Ascending aorta (tissue), 2 donors: ENCODE results near the gene KLHL22. TPM values are rescaled to one million over a fixed set of nuclear protein-coding genes. Genes with fewer than 3 reads are reported as not detected.

Source experiments
- DNase-seq, 2 donors: peaks; one replicate each; pipeline ENCODE4 v3.0.0-alpha.2; 2019; ENCODE audit warnings: low spot score in 2 of 2
- H3K27ac ChIP-seq, 2 donors: fragments of 200-600 bp; sonication (generic); one replicate each; pipeline ENCODE4 v1.5.1; 2016 to 2017; ENCODE audit warnings: mild to moderate bottlenecking in 1 of 2
- H3K27me3 ChIP-seq: fragments of 200-600 bp; sonication (generic); one replicate; pipeline ENCODE4 v1.5.1; 2017
- H3K36me3 ChIP-seq, 2 donors: fragments of 200-600 bp; sonication (generic); one replicate each; pipeline ENCODE4 v1.5.1; 2016
- H3K4me1 ChIP-seq, 2 donors: fragments of 200-600 bp; sonication (generic); one replicate each; pipeline ENCODE4 v1.5.1; 2016 to 2017; ENCODE audit warnings: mild to moderate bottlenecking in 1 of 2
- H3K4me3 ChIP-seq, 2 donors: fragments of 200-600 bp; sonication (generic); one replicate each; pipeline ENCODE4 v1.5.1; 2016 to 2017; ENCODE audit warnings: mild to moderate bottlenecking in 1 of 2
- H3K9me3 ChIP-seq, 2 donors: fragments of 200-600 bp; sonication (generic); one replicate each; pipeline ENCODE4 v1.5.1; 2016
- CTCF ChIP-seq, 3 experiments: fragments of 200-600 bp in 2 of 3; fragments of 450-650 bp in 1 of 3; sonication (generic) in 2 of 3; IDR thresholded peaks; one replicate each; pipeline ENCODE4 v1.5.1; 2016 to 2019; ENCODE audit warnings: antibody characterized with exemption in 3 of 3, mild to moderate bottlenecking in 1 of 3, moderate library complexity in 1 of 3
- intact Hi-C: fragments of 100-400 bp; cut with DNase I; formaldehyde crosslinking; loops from one replicate; pipeline ENCODE4 v1.15.1; 2023
- total RNA-seq: library from RNA; depleted of rRNA; stranded (reverse); fragments of >200 nt; gene quantifications from one replicate; pipeline ENCODE4 v1.1.0, GENCODE V29; 2016

Gene KLHL22
- total RNA-seq, 1 donor from 2014 or later = 63.8 TPM

DNA sequence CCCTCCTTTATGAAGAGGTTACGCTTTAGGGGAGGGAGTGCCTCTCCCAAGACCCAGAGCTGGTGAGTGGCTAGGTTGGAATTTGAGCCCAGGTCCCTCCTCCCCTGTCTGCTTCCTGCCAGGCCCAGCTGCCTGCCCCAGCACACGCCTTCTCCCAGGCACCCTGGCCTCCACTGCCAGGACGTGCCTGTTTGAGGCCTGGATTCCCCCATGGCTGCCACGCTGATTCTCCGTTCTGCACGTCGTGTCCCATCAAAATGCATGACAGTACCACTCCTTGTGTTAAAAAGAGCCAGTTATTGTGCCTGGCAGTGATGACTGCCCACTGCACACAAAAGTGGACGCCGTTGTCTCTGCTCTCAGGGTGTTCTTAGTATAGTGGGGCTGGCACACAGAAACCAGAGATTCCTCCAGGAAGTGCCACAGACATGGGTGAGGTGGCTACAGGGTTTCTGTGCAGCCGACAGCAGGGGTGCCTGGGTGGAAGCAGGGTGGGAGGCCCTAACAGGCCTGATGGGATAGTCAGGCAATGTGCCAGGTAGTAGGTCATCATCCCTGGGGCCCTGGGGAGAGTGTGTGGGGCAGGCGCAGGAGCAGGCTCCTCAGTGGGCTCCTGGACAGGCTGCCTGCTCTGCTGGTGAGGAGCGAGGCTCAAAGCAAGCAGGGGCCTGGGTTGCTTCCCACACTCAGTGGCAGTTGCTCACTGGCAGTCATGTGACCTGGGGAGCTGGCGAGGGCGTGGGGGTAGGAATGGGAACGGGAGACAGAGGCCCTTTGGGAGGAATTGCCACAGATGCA, 36.0 kb upstream of the KLHL22 start:
- Histone ChIP-seq H3K9me3 (no peaks in the 10 kb centered on the region), H3K27me3 (no peaks in the 10 kb centered on the region), H3K4me1 (peaks cover 29 to 44% of the 10 kb centered on the region in 2 donors), H3K27ac (peak overlapping the region; percentile 86 to 94), H3K36me3 (peaks cover 9 to 10% of the 10 kb centered on the region in 2 donors), H3K4me3 (peak overlapping the region in 1 of 2 donors; percentile 29)
- intact Hi-C loops = loop anchor here (1.0 to 2.0 kb wide), 3 partner anchors 20 to 39 kb away; no protein-coding TSS in a partner anchor
- TF ChIP-seq CTCF (IDR thresholded peaks at IDR 0.05) = no peak
- DNase-seq = peak; percentile 19 to 85

DNA sequence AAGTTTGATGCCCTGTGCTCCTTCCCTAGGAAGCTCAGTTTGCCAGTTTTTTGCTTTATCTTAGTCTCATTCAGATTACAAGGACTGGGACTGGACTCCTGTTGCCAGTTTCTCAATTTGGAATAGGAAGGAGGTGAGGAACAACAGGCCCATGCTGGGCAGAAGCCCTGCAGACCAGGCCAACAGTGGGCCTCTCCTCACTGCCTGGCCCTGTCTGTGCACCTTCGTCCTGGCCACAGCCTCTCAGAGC, 35.5 kb upstream of the KLHL22 start:
- intact Hi-C loops = loop anchor here (1.0 to 2.0 kb wide), 3 partner anchors 20 to 40 kb away; no protein-coding TSS in a partner anchor
- TF ChIP-seq CTCF (IDR thresholded peaks at IDR 0.05) = no peak
- DNase-seq = no peak
- Histone ChIP-seq H3K9me3 (no peaks in the 10 kb centered on the region), H3K4me3 (no peak overlapping the region), H3K27ac (peak overlapping the region; percentile 86 to 94), H3K36me3 (peaks cover 9 to 14% of the 10 kb centered on the region in 2 donors), H3K27me3 (no peaks in the 10 kb centered on the region), H3K4me1 (peaks cover 29 to 44% of the 10 kb centered on the region in 2 donors)

DNA sequence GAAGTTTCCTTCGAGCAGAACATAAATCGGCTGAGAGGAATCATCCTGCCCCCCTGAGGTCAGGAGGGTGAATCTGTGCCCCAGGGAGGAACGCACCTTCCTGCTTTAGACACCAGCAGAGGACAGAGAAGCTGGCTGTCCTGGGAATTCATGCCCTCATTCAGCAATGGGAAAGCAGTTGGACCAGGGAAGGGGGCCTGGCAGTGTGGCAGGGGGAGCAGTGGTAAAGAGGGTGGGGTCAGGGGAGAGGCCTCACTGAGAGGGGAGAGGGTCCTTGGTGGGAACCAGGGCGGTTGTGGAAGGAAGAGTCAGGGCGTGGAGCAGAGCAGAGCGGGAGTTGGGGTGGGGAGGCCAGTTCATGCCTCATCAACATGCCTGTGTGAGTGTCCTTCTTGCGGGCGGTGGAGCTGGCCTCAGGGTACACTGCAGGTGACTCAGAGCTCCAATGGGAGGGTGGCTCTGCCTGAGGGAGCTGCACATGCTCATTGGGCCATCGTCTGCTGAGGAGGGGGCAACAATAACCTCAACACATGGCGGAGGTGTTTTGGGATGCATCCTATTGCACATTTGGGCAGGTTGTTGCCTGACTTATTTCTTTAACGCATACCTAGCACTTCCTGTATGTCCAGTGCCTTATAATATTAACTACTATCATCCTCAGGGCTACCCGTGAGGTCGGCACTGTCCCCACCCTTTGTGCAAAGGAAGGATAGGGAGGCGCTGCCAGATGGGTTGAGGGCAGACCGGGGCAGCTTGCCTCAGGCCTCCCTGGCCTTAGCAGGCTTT, 35.0 kb upstream of the KLHL22 start:
- TF ChIP-seq CTCF (IDR thresholded peaks at IDR 0.05) = no peak
- Histone ChIP-seq H3K4me1 (peaks cover 29 to 44% of the 10 kb centered on the region in 2 donors), H3K27me3 (no peaks in the 10 kb centered on the region), H3K4me3 (no peak overlapping the region), H3K36me3 (peaks cover 9 to 14% of the 10 kb centered on the region in 2 donors), H3K27ac (peak overlapping the region; percentile 86 to 94), H3K9me3 (no peaks in the 10 kb centered on the region)
- intact Hi-C loops = loop anchor here (1.0 to 2.0 kb wide), 3 partner anchors 21 to 40 kb away; no protein-coding TSS in a partner anchor
- DNase-seq = no peak

DNA sequence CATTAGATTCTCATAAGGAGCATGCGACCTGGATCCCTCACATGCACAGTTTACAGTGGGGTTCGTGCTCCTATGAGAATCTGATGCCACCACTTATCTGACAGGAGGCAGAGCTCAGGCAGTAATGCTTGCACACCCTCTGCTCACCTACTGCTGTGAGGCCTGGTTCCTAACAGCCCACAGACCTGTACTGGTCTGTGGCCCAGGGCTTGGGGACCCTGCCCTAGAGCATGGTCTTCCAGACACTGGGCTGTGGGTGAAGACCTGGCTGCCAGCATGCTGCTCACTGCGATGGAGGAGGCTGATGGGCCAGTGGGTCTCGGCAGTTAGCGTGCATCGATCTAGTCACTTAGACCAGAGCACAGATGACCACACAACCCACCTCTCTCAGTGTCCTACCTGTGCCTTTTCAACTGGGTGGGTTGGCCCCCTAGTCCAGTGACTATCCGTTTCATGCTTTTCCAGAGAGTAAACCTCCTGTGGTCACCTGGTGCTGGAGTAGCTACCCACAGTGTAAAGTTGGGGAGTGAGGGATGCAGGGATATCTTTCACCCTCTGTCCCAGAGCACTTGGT, 32.9 kb upstream of the KLHL22 start:
- Histone ChIP-seq H3K27ac (no peak overlapping the region), H3K36me3 (peaks cover 9 to 14% of the 10 kb centered on the region in 2 donors), H3K9me3 (no peaks in the 10 kb centered on the region), H3K4me1 (peaks cover 32 to 49% of the 10 kb centered on the region in 2 donors), H3K27me3 (no peaks in the 10 kb centered on the region), H3K4me3 (no peak overlapping the region)
- TF ChIP-seq CTCF (IDR thresholded peaks at IDR 0.05) = no peak
- no peak for DNase-seq
- intact Hi-C loops = no loop called here

DNA sequence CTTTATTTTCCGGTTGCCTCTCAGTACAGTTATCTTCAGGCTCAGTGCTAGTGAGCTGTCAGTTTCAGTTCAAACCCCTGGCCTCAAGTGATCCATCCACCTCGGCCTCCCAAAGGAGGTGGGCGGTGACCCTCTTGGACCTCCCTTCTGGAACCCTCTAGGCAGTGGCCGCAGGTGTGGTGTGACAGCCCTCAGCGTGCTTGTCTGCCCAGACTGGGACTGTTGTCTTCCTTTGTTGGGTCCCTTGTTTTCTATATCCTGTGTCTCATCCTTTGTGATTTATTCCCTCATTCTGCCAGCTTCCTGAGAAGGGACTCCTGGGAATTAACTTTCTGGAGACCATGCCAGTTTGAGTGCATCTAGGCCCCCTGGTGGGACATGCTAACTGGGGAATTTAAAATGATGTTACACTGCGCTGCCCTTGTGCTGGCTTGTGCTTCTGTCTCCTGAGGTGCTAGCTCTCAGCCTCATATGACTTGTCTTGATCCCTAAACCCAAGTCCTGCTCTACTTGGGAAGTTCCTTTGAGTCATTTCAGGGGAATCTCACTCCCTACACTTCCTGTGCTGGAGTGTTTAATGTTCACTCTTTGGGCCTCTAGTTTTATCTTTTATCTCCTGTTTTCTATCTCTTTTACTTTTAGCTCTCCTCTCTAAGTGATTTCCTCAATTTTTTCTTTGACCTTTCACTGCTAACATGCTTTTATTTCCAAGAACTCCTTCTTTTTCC, 31.2 kb upstream of the KLHL22 start:
- Histone ChIP-seq H3K27ac (peak overlapping the region in 1 of 2 donors; percentile 5), H3K9me3 (no peaks in the 10 kb centered on the region), H3K4me3 (no peak overlapping the region), H3K27me3 (no peaks in the 10 kb centered on the region), H3K36me3 (peaks cover 9 to 14% of the 10 kb centered on the region in 2 donors), H3K4me1 (peaks cover 26 to 42% of the 10 kb centered on the region in 2 donors)
- intact Hi-C loops = no loop called here
- no peak for TF ChIP-seq CTCF (IDR thresholded peaks at IDR 0.05)
- DNase-seq = no peak
